Lung (tissue), 12 donors: Measurements from ENCODE around the gene GSTT2. TPM values are rescaled to one million over a fixed set of nuclear protein-coding genes. Genes with fewer than 3 reads are reported as not detected.

Source experiments
- ATAC-seq: fragments of 200-7000 bp; cut with Tn5 transposase; one replicate; pipeline ENCODE4 v1.9.1; 2020; ENCODE audit warnings: moderate number of reproducible peaks; ENCODE audit not compliant: insufficient read depth, low FRiP score
- DNase-seq, 3 donors: peaks; one replicate each; pipeline ENCODE4 v3.0.0-alpha.2; 2013 to 2017
- H3K27ac ChIP-seq, 2 donors: one replicate each; pipeline ENCODE4 v1.5.1; 2013; ENCODE audit warnings: mild to moderate bottlenecking in 2 of 2, moderate library complexity in 2 of 2, control low read depth in 1 of 2, inconsistent platforms in 1 of 2, low read depth in 1 of 2, low read length in 1 of 2
- H3K27me3 ChIP-seq, 3 donors: one replicate each; pipeline ENCODE4 v1.5.1; 2013; ENCODE audit warnings: low read length in 2 of 3; ENCODE audit not compliant: control insufficient read depth in 3 of 3, insufficient read depth in 3 of 3
- H3K36me3 ChIP-seq, 4 donors: one replicate each; pipeline ENCODE4 v1.5.1; 2013; ENCODE audit warnings: low read length in 4 of 4, mild to moderate bottlenecking in 1 of 4, moderate library complexity in 1 of 4; ENCODE audit not compliant: control insufficient read depth in 4 of 4, insufficient read depth in 4 of 4
- H3K4me1 ChIP-seq, 5 donors: one replicate each; pipeline ENCODE4 v1.5.1; 2013; ENCODE audit warnings: low read length in 5 of 5, mild to moderate bottlenecking in 2 of 5, moderate library complexity in 1 of 5; ENCODE audit not compliant: control insufficient read depth in 5 of 5, insufficient read depth in 5 of 5
- H3K4me3 ChIP-seq: one replicate; pipeline ENCODE4 v1.5.1; 2013; ENCODE audit warnings: mild to moderate bottlenecking, control low read depth, moderate library complexity
- H3K9ac ChIP-seq, 2 donors: one replicate each; pipeline ENCODE4 v1.5.1; 2013; ENCODE audit warnings: low read length in 2 of 2, control low read depth in 1 of 2; ENCODE audit not compliant: insufficient read depth in 1 of 2
- H3K9me3 ChIP-seq, 4 donors: one replicate each; pipeline ENCODE4 v1.5.1; 2013; ENCODE audit warnings: low read length in 3 of 4, mild to moderate bottlenecking in 1 of 4, moderate library complexity in 1 of 4; ENCODE audit not compliant: control insufficient read depth in 4 of 4, insufficient read depth in 3 of 4
- whole genome bisulfite sequencing, 2 donors: extraction: QIAGEN DNeasy Blood & Tissue Kit; methylation state at CpG; one replicate each; pipeline ENCODE4 v1.1.7; 2013; 5-methylcytosine and 5-hydroxymethylcytosine counted together
- polyA plus RNA-seq, 2 donors: library from polyadenylated mRNA; stranded (reverse); fragments of 200-250 nt; gene quantifications; one replicate each; pipeline ENCODE4 v1.2.1, GENCODE V29; 2013
- total RNA-seq, 2 donors: library from RNA; depleted of rRNA in 1 of 2; stranded (reverse); fragments of >200 nt in 1 of 2; gene quantifications; one replicate each; pipeline ENCODE4 v1.2.1, GENCODE V29; 2014 to 2021
- TF ChIP-seq, protein P1 (sequence below): IDR thresholded peaks from 2 replicates; pipeline ENCODE4 v1.5.1; 2012; ENCODE audit warnings: mild to moderate bottlenecking; ENCODE audit errors: control extremely low read depth, extremely low read depth
- donor health status: control.
- donor health status: control.
- donor health status: Bipolar disorder and iron deficiency.
- donor health status: healthy.
- donor health status: DM: yes; HTN: yes; CAD: no.

GSTT2 gene
- total and polyA plus RNA-seq, 4 donors: 0.22 to 4.9 (median 3.1) TPM; not detected in 1

DNA sequence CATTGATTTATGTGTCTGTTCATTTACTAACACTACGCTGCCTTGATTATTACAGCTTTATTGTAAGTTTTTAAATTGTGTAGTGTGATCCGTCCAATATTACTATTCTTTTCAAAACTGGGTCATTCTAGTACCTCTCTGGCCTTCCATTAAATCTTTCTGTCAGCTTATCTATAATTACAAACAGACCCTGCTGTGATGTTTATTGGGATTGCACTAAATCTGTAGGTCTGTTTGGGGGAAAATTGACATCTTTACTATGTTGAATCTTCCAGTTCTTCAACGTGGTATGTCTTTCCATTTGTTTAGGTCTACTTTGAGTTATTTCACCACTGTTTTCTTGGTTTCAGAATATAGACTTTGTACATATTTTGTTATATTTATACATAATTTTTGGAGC is 46.8 kb downstream of the GSTT2 start:
- H3K27ac ChIP-seq: no peak overlapping the region
- H3K9ac ChIP-seq: no peak overlapping the region
- DNase-seq (no peak), ATAC-seq (no peak)
- peaks cover 0 to 4% (median 0%) of the 10 kb centered on the region in 5 donors for H3K4me1 ChIP-seq
- 97 to 99% methylated on average over 3 of the region's 3 CpGs for WGBS, 2 donors
- peaks cover 0 to 9% (median 0%) of the 10 kb centered on the region in 4 donors for H3K36me3 ChIP-seq
- TF ChIP-seq, protein P1, sequence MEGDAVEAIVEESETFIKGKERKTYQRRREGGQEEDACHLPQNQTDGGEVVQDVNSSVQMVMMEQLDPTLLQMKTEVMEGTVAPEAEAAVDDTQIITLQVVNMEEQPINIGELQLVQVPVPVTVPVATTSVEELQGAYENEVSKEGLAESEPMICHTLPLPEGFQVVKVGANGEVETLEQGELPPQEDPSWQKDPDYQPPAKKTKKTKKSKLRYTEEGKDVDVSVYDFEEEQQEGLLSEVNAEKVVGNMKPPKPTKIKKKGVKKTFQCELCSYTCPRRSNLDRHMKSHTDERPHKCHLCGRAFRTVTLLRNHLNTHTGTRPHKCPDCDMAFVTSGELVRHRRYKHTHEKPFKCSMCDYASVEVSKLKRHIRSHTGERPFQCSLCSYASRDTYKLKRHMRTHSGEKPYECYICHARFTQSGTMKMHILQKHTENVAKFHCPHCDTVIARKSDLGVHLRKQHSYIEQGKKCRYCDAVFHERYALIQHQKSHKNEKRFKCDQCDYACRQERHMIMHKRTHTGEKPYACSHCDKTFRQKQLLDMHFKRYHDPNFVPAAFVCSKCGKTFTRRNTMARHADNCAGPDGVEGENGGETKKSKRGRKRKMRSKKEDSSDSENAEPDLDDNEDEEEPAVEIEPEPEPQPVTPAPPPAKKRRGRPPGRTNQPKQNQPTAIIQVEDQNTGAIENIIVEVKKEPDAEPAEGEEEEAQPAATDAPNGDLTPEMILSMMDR: no peak
- no peaks in the 10 kb centered on the region for H3K27me3 ChIP-seq
- no peak overlapping the region for H3K4me3 ChIP-seq
- H3K9me3 ChIP-seq: peaks cover 0 to 8% (median 0%) of the 10 kb centered on the region in 4 donors

- H3K4me1 ChIP-seq: peaks cover 0 to 4% (median 0%) of the 10 kb centered on the region in 5 donors
- 75 to 90% methylated on average over 3 of the region's 3 CpGs for WGBS, 2 donors
- DNase-seq (no peak), ATAC-seq (no peak)
- peaks cover 0 to 9% (median 0%) of the 10 kb centered on the region in 4 donors for H3K36me3 ChIP-seq
- no peak overlapping the region for H3K4me3 ChIP-seq
- TF ChIP-seq, protein P1: no peak
- no peak overlapping the region for H3K27ac ChIP-seq
- no peak overlapping the region for H3K9ac ChIP-seq
- H3K9me3 ChIP-seq: peaks cover 0 to 8% (median 0%) of the 10 kb centered on the region in 4 donors
- no peaks in the 10 kb centered on the region for H3K27me3 ChIP-seq
These were observed 47.5 kb downstream of the GSTT2 start for GRCh38 chr22:24027389-24027975.

GRCh38 chr22:24027991-24028390 is 48.1 kb downstream of the GSTT2 start:
- DNase-seq (no peak), ATAC-seq (no peak)
- TF ChIP-seq, protein P1: no peak
- peaks cover 0 to 9% (median 0%) of the 10 kb centered on the region in 4 donors for H3K36me3 ChIP-seq
- peaks cover 0 to 8% (median 0%) of the 10 kb centered on the region in 4 donors for H3K9me3 ChIP-seq
- no peak overlapping the region for H3K9ac ChIP-seq
- no peak overlapping the region for H3K27ac ChIP-seq
- H3K4me3 ChIP-seq: no peak overlapping the region
- WGBS, 2 donors: 62 to 65% methylated on average over 2 of the region's 2 CpGs
- H3K27me3 ChIP-seq: no peaks in the 10 kb centered on the region
- peaks cover 0 to 4% (median 0%) of the 10 kb centered on the region in 5 donors for H3K4me1 ChIP-seq
